B cell (primary cell): ENCODE results near the gene B3GNT7. TPM values are rescaled to one million over a fixed set of nuclear protein-coding genes. Genes with fewer than 3 reads are reported as not detected.

ENCODE experiments used
- ATAC-seq: fragments of 200-7000 bp; cut with Tn5 transposase; one replicate; pipeline ENCODE4 v1.10.0; 2021; ENCODE audit warnings: low read depth, mild to moderate bottlenecking, moderate number of reproducible peaks, moderate library complexity
- CTCF ChIA-PET: fragments of 350-600 bp; sonication (Branson Sonifier 250); formaldehyde crosslinking; loops from one replicate; lab custom pipeline; 2021; ENCODE audit warnings: antibody characterized with exemption, inconsistent platforms; lab: Charles Lee
- POLR2A ChIA-PET: fragments of 350-600 bp; sonication (Branson Sonifier 250); formaldehyde crosslinking; loops from one replicate; lab custom pipeline; 2021; ENCODE audit warnings: antibody characterized with exemption; lab: Charles Lee
- DNase-seq: peaks from one replicate; pipeline ENCODE4 v3.0.0; 2013
- H2AFZ ChIP-seq: 2 replicates; pipeline ENCODE4 v1.6.1; 2012; ENCODE audit warnings: mild to moderate bottlenecking, low read depth, low read length; ENCODE audit not compliant: insufficient read depth, poor library complexity, severe bottlenecking
- H3K27ac ChIP-seq, 2 donors: 1 replicate in 1 of 2; 2 replicates in 1 of 2; pipeline ENCODE4 v1.5.1; 2012 to 2013; ENCODE audit warnings: low read length in 2 of 2, mild to moderate bottlenecking in 2 of 2, moderate library complexity in 1 of 2
- H3K27me3 ChIP-seq, 4 experiments: fragments of 200-600 bp in 1 of 4; sonication (generic) in 1 of 4; replicated peaks in 1 of 4; 1 replicate in 2 of 4; 2 replicates in 2 of 4; pipeline versions ENCODE4 v1.6.1 to v1.7.0; 2013 to 2016; ENCODE audit warnings: low read length in 3 of 4, mild to moderate bottlenecking in 2 of 4, mixed read lengths in 1 of 4, moderate library complexity in 1 of 4; ENCODE audit not compliant: insufficient read depth in 4 of 4, control insufficient read depth in 3 of 4; ENCODE audit errors: control extremely low read depth in 1 of 4
- H3K36me3 ChIP-seq, 2 experiments: replicated peaks in 1 of 2; 1 replicate in 1 of 2; 2 replicates in 1 of 2; pipeline versions ENCODE4 v1.6.1 to v1.7.1; 2013; ENCODE audit warnings: low read length in 1 of 2; ENCODE audit not compliant: insufficient read depth in 2 of 2, control insufficient read depth in 1 of 2; ENCODE audit errors: control extremely low read depth in 1 of 2, extremely low read depth in 1 of 2
- H3K4me1 ChIP-seq, 2 donors: fragments of 200-600 bp in 1 of 2; sonication (generic) in 1 of 2; 1 replicate in 1 of 2; 2 replicates in 1 of 2; pipeline versions ENCODE4 v1.5.1 to v1.6.1; 2013 to 2017; ENCODE audit warnings: low read length in 2 of 2; ENCODE audit not compliant: control insufficient read depth in 2 of 2, insufficient read depth in 2 of 2
- H3K4me2 ChIP-seq: replicated peaks from 2 replicates; pipeline ENCODE3; 2012; ENCODE audit warnings: mild to moderate bottlenecking, low read depth, low read length; ENCODE audit not compliant: poor library complexity, severe bottlenecking
- H3K4me3 ChIP-seq, 5 experiments: fragments of 200-600 bp in 1 of 5; sonication (generic) in 1 of 5; 1 replicate in 3 of 5; 2 replicates in 2 of 5; pipeline versions ENCODE4 v1.5.1 to v1.7.0; 2011 to 2016; ENCODE audit warnings: low read length in 4 of 5, mild to moderate bottlenecking in 4 of 5, low read depth in 2 of 5, control low read depth in 1 of 5, moderate library complexity in 1 of 5; ENCODE audit not compliant: insufficient read depth in 1 of 5; ENCODE audit errors: control extremely low read depth in 1 of 5, extremely low read depth in 1 of 5
- H3K79me2 ChIP-seq: fragments of 200-600 bp; sonication (generic); one replicate; pipeline ENCODE4 v1.6.0; 2016; ENCODE audit warnings: low read length; ENCODE audit not compliant: control insufficient read depth, insufficient read depth
- H3K9ac ChIP-seq: fragments of 200-600 bp; sonication (generic); 2 replicates; pipeline ENCODE4 v1.6.1; 2017; ENCODE audit warnings: mild to moderate bottlenecking, low read length, moderate library complexity
- H3K9me3 ChIP-seq, 3 donors: one replicate each; pipeline versions ENCODE4 v1.6.1 to v1.7.1; 2013; ENCODE audit warnings: low read length in 2 of 3; ENCODE audit not compliant: control insufficient read depth in 2 of 3, insufficient read depth in 1 of 3; ENCODE audit errors: control extremely low read depth in 1 of 3
- H4K20me1 ChIP-seq: 2 replicates; pipeline ENCODE4 v1.6.0; 2012; ENCODE audit warnings: mild to moderate bottlenecking, low read length; ENCODE audit not compliant: insufficient read depth, control insufficient read depth, poor library complexity, severe bottlenecking
- H3K27ac Mint-ChIP-seq: one replicate; pipeline ENCODE4 v1.8.0; 2021; ENCODE audit warnings: mixed read lengths
- H3K27me3 Mint-ChIP-seq: one replicate; pipeline ENCODE4 v1.8.0; 2021; ENCODE audit warnings: mixed read lengths
- H3K4me1 Mint-ChIP-seq: one replicate; pipeline ENCODE4 v1.8.0; 2021; ENCODE audit warnings: mixed read lengths
- H3K4me3 Mint-ChIP-seq: one replicate; pipeline ENCODE4 v1.8.0; 2021; ENCODE audit warnings: mixed read lengths
- H3K9me3 Mint-ChIP-seq: one replicate; pipeline ENCODE4 v1.8.0; 2022; ENCODE audit warnings: mixed read lengths; ENCODE audit not compliant: insufficient read depth
- EZH2 ChIP-seq: IDR thresholded peaks from 2 replicates; pipeline ENCODE4 v1.6.1; 2012; ENCODE audit warnings: borderline replicate concordance, low read depth, mild to moderate bottlenecking, moderate library complexity, low read length; ENCODE audit not compliant: insufficient read depth, poor library complexity, severe bottlenecking
- WGBS: methylation state at CpG from one replicate; pipeline ENCODE4 v1.1.5; 2013; ENCODE audit warnings: missing lambda C conversion rate; ENCODE audit not compliant: insufficient coverage; 5-methylcytosine and 5-hydroxymethylcytosine counted together
- intact Hi-C: fragments of 100-400 bp; cut with micrococcal nuclease; formaldehyde crosslinking; loops from one replicate; pipeline ENCODE4 v1.10.0; 2022
- polyA plus RNA-seq: library from polyadenylated mRNA; depleted of rRNA; stranded (reverse); fragments of >200 nt; gene quantifications from 2 replicates; pipeline ENCODE4 v1.2.3, GENCODE V29; 2012
- total RNA-seq, 2 donors: library from RNA; stranded (reverse); fragments of 120-200 nt in 1 of 2; gene quantifications; 1 replicate in 1 of 2; 2 replicates in 1 of 2; pipeline versions ENCODE4 v1.2.3 to v1.2.4, GENCODE V29; 2013 to 2022
- TF ChIP-seq, protein P1 (sequence below): fragments of 200-600 bp; IDR thresholded peaks from one replicate; pipeline ENCODE4 v1.8.0; 2022; ENCODE audit warnings: antibody characterized with exemption, mild to moderate bottlenecking

The B3GNT7 gene
- total and polyA plus RNA-seq, 2 donors (not counting 1 experiment from before 2014, with no cell fraction given), result 5.7 to 14.3 TPM

DNA sequence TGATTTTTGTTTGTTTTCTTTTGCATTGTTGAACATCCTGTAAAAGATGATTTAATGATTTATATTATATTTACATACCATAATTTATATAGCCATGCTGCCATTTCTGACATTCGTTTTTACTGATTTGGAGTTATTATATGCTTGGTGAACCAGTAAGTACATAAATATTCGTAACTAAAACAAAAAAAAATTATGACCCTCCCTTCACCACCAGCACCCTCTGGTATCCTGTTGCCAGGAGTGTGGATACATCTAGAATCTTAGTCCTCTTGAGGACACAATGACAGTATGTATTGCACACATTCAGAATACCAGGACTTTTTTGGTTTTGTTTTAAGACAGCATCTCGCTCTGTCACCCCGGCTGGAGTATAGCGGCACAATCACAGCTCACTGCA is 43.9 kb upstream of the B3GNT7 start:
- POLR2A ChIA-PET, result no interaction called here
- H3K27me3 Mint-ChIP-seq, result no peaks in the 10 kb centered on the region

DNA sequence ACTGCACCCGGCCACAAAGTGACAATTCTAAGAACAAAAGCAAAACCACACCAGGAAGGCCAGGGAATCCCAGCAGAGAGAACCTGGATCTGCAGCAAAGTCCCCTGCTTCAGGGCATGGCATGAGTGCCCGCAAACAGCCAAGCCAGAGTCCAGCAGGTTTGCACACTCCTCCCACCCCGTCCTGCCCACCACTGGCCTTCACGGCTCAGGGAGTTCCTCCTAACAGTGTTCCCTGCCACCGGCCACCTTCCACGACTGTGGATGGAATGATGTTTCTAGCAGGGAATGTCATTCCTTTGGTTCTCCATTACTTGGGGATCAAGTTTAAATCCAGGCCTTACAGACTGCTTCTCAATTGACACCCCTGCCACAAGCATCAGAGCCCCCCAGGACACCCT is 42.0 kb upstream of the B3GNT7 start:
- Histone ChIP-seq H3K27me3 (no peaks in the 10 kb centered on the region), H2AFZ (no peak overlapping the region), H4K20me1 (no peaks in the 10 kb centered on the region), H3K79me2 (no peaks in the 10 kb centered on the region), H3K9me3 (no peaks in the 10 kb centered on the region), H3K36me3 (no peaks in the 10 kb centered on the region), H3K4me1 (no peaks in the 10 kb centered on the region), H3K4me2 (no peak overlapping the region), H3K4me3 (no peak overlapping the region), H3K9ac (no peak overlapping the region), H3K27ac (no peak overlapping the region)
- 100% methylated on average over 1 of the region's 6 CpGs for WGBS
- Mint-ChIP-seq H3K27me3 (no peaks in the 10 kb centered on the region), H3K4me1 (no peaks in the 10 kb centered on the region), H3K27ac (no peak overlapping the region), H3K9me3 (no peaks in the 10 kb centered on the region), H3K4me3 (no peak overlapping the region)
- ChIA-PET POLR2A (no interaction called here), CTCF (interaction anchor here (1.2 kb wide), 1 partner anchor 57 kb away, joined by 4 read pairs; no protein-coding TSS in a partner anchor)
- no peak for TF ChIP-seq EZH2
- TF ChIP-seq, protein P1, sequence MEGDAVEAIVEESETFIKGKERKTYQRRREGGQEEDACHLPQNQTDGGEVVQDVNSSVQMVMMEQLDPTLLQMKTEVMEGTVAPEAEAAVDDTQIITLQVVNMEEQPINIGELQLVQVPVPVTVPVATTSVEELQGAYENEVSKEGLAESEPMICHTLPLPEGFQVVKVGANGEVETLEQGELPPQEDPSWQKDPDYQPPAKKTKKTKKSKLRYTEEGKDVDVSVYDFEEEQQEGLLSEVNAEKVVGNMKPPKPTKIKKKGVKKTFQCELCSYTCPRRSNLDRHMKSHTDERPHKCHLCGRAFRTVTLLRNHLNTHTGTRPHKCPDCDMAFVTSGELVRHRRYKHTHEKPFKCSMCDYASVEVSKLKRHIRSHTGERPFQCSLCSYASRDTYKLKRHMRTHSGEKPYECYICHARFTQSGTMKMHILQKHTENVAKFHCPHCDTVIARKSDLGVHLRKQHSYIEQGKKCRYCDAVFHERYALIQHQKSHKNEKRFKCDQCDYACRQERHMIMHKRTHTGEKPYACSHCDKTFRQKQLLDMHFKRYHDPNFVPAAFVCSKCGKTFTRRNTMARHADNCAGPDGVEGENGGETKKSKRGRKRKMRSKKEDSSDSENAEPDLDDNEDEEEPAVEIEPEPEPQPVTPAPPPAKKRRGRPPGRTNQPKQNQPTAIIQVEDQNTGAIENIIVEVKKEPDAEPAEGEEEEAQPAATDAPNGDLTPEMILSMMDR, result no peak
- DNase-seq, result no peak
- intact Hi-C loops, result no loop called here
- ATAC-seq, result no peak

More for the DNA sequence above, 43.9 kb upstream of the B3GNT7 start:
- ATAC-seq (no peak), DNase-seq (no peak)
- H3K4me3 Mint-ChIP-seq, result no peak overlapping the region
- no peak overlapping the region for H3K4me3 ChIP-seq
- H3K79me2 ChIP-seq, result no peaks in the 10 kb centered on the region
- CTCF ChIA-PET, result no interaction called here
- H3K27ac ChIP-seq, result no peak overlapping the region
- H3K4me2 ChIP-seq, result no peak overlapping the region
- no peak for TF ChIP-seq EZH2
- TF ChIP-seq, protein P1, result no peak
- H3K27me3 ChIP-seq, result no peaks in the 10 kb centered on the region
- WGBS, result 93% methylated on average over 3 of the region's 5 CpGs
- H3K9ac ChIP-seq, result no peak overlapping the region
- no peaks in the 10 kb centered on the region for H3K4me1 Mint-ChIP-seq
- no peaks in the 10 kb centered on the region for H3K4me1 ChIP-seq
- H3K27ac Mint-ChIP-seq, result no peak overlapping the region
- H4K20me1 ChIP-seq, result no peaks in the 10 kb centered on the region
- intact Hi-C loops, result no loop called here
- H2AFZ ChIP-seq, result no peak overlapping the region
- no peaks in the 10 kb centered on the region for H3K9me3 Mint-ChIP-seq
- H3K9me3 ChIP-seq, result no peaks in the 10 kb centered on the region
- no peaks in the 10 kb centered on the region for H3K36me3 ChIP-seq
